DOHH2 (cell line): Measurements from ENCODE around the gene JMJD8.

Experiments used
- EZH2phosphoT487 ChIP-seq: fragments of 200-600 bp; sonication (generic); IDR thresholded peaks from 2 replicates; pipeline ENCODE4 v1.6.1; 2017; ENCODE audit warnings: borderline replicate concordance, mild to moderate bottlenecking, antibody characterized with exemption, low read length, moderate library complexity, mixed read lengths
- TF ChIP-seq, protein P1 (sequence below): fragments of 200-600 bp; sonication (generic); IDR thresholded peaks from one replicate; pipeline ENCODE4 v1.5.1; 2014; ENCODE audit warnings: antibody characterized with exemption, mild to moderate bottlenecking, low read depth, low read length; ENCODE audit not compliant: poor library complexity, severe bottlenecking

DNA sequence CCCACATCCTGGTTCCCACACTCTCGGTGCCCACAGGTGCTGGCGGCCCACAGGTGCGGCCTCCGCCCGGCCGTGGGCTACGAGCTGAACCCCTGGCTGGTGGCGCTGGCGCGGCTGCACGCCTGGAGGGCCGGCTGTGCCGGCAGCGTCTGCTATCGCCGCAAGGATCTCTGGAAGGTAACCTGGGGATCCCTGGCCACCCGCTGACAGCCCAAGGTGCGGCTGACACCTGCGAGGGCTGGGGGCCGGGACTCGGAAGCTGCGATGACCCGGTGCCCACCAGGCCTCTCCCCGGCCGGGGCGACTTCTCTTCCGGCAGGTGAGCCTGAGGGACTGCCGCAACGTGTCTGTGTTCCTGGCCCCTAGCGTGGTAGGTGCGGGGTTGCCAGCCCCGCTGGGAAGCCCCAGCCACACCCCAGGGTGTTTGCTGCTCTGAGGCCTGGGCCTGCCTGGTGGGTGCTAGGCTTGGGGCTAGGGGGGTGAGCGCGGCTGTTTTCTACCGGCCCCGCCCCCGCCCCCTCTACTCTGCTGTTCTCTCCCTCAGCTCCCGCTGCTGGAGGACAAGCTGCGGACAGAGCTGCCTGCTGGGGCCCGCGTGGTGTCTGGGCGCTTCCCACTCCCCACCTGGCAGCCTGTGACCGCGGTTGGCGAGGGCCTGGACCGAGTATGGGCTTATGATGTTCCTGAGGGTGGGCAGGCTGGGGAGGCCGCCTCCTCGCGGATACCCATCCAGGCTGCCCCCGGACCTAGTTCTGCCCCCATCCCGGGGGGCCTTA is 37.8 kb upstream of the JMJD8 start:
- TF ChIP-seq, protein P1, sequence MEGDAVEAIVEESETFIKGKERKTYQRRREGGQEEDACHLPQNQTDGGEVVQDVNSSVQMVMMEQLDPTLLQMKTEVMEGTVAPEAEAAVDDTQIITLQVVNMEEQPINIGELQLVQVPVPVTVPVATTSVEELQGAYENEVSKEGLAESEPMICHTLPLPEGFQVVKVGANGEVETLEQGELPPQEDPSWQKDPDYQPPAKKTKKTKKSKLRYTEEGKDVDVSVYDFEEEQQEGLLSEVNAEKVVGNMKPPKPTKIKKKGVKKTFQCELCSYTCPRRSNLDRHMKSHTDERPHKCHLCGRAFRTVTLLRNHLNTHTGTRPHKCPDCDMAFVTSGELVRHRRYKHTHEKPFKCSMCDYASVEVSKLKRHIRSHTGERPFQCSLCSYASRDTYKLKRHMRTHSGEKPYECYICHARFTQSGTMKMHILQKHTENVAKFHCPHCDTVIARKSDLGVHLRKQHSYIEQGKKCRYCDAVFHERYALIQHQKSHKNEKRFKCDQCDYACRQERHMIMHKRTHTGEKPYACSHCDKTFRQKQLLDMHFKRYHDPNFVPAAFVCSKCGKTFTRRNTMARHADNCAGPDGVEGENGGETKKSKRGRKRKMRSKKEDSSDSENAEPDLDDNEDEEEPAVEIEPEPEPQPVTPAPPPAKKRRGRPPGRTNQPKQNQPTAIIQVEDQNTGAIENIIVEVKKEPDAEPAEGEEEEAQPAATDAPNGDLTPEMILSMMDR: no peak
- TF ChIP-seq EZH2phosphoT487: no peak
